Suprapubic skin (tissue), 4 donors: ENCODE data around the gene HOXA5.

Source experiments
- CTCF ChIP-seq, 2 donors: fragments of 200-600 bp in 1 of 2; fragments of 450-650 bp in 1 of 2; sonication (generic) in 1 of 2; IDR thresholded peaks; one replicate each; pipeline ENCODE4 v1.5.1; 2016 to 2019; ENCODE audit warnings: antibody characterized with exemption in 2 of 2, mild to moderate bottlenecking in 1 of 2, moderate library complexity in 1 of 2
- EP300 ChIP-seq: sonication (generic); formaldehyde crosslinking; IDR thresholded peaks from one replicate; pipeline ENCODE4 v1.6.1; 2017; ENCODE audit warnings: antibody characterized with exemption
- POLR2AphosphoS5 ChIP-seq, 3 donors: sonication (generic); formaldehyde crosslinking; IDR thresholded peaks; one replicate each; pipeline ENCODE4 v1.6.1; 2017; ENCODE audit warnings: antibody characterized with exemption in 3 of 3

DNA sequence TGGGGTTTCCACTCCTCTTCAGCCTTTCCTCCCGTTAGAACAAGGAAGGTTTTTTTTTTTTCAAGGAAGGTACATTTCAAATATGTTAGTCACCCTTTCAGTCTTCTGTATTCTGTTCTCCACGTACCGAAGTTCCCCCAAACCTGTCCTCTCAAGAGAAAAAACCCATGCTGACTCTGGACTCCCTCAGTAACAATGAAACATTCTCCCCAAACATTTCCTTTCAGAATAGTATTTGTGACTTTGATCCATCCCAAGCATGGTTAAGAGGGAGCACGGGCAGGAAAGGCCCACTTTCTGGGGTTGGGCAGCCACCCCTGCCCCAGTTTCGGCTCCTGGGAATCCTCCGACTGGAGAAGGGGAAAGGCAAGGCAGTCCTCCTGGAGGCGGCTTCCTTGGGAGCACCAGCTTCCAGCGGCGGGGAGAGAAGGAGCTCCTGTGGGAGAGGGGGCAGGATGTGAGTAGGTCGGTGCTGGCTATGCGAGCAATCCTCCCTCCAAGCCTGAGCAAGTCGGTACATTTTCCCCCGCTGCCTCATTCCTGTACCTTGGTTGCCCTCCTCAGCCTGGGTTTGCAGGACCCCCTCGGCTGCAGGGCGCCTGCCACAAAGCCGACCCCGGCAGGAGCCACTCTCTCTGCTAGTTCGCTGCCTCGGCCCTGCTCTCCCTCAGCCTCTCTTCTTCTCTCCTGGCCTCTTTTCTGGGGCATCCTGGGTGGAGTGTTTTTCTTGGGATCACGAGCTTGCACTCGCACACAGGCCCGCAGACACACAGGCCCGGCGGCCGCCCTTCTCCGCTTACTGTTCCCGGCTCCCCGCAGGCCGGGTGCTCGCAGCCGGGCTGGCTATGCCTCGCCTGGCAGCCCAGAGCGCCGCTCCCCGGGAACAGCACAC is 45.5 kb downstream of the HOXA5 start:
- no peak for TF ChIP-seq EP300
- no peak for TF ChIP-seq CTCF (IDR thresholded peaks at IDR 0.05)
- TF ChIP-seq POLR2AphosphoS5 (IDR thresholded peaks at IDR 0.05), result no peak
